ENCODE results near the gene SHANK3.

SHANK3 gene

GRCh38 chr22:50673231-50674129, 857 bp downstream of the SHANK3 start:
- POLR2A ChIA-PET = no interaction called here
- CTCF ChIA-PET = no interaction called here
- Histone ChIP-seq H3K4me3 (ENCODE audit: low read depth, low read length) (no peak overlapping the region), H3K4me1 (ENCODE audit: control insufficient read depth, insufficient read depth, low read length) (no peaks in the 10 kb centered on the region), H3K36me3 (ENCODE audit: control insufficient read depth in 2 of 2, insufficient read depth in 1 of 2, low read length in 2 of 2) (no peaks in the 10 kb centered on the region), H3K27ac (ENCODE audit: extremely low read depth, low read depth, low read length) (no peak overlapping the region), H3K9me3 (ENCODE audit: control insufficient read depth, insufficient read depth, low read depth, low read length) (no peaks in the 10 kb centered on the region)
- peak; percentile 52 for TF ChIP-seq ZNF529 (tag by site-specific recombination; IDR thresholded peaks at IDR 0.05; ENCODE audit: insufficient replicate concordance)
- TF ChIP-seq ZBTB10 (tag by site-specific recombination; IDR thresholded peaks at IDR 0.05) = peak; percentile 22; the same call in 1 of the 2 replicates
- TF ChIP-seq KLF8 (tag by site-specific recombination; IDR thresholded peaks at IDR 0.05) = peak; percentile 59; the same call in 1 of the 2 replicates
- TF ChIP-seq ZNF530 (tag by site-specific recombination; IDR thresholded peaks at IDR 0.05; ENCODE audit: low read depth) = no peak
- TF ChIP-seq PATZ1 (tag by site-specific recombination; IDR thresholded peaks at IDR 0.05) = peak; percentile 39; the same call in 1 of the 2 replicates
- peak; percentile 47; the same call in 1 of the 2 replicates for TF ChIP-seq ZNF202 (tag by site-specific recombination; IDR thresholded peaks at IDR 0.05; ENCODE audit: borderline replicate concordance)
- TF ChIP-seq EGR2 (tag by site-specific recombination; IDR thresholded peaks at IDR 0.05; ENCODE audit: low read depth) = peak; percentile 15; the same call in 1 of the 2 replicates
- TF ChIP-seq ZNF660 (tag by site-specific recombination; IDR thresholded peaks at IDR 0.05) = no peak

- POLR2A ChIA-PET = interaction anchor here (0.6 to 1.1 kb wide), 2 partner anchors 22 to 43 kb away, joined by 3 to 5 read pairs; no protein-coding TSS in a partner anchor
Measured at GRCh38 chr22:50674130-50674500, 1.5 kb downstream of the SHANK3 start.

GRCh38 chr22:50674606-50675552, 2.3 kb downstream of the SHANK3 start:
- ChIA-PET POLR2A (interaction anchor here (0.6 to 1.3 kb wide), 3 partner anchors 10 to 42 kb away, joined by 3 to 5 read pairs (median 4); no protein-coding TSS in a partner anchor), CTCF (interaction anchor here (1.2 kb wide), 1 partner anchor 23 kb away, joined by 3 read pairs; no protein-coding TSS in a partner anchor)
- H3K9me3 ChIP-seq (ENCODE audit: control insufficient read depth, insufficient read depth, low read depth, low read length) = no peaks in the 10 kb centered on the region
- H3K27ac ChIP-seq (ENCODE audit: extremely low read depth, low read depth, low read length) = no peak overlapping the region; the same call in 1 of the 2 replicates
- H3K4me1 ChIP-seq (ENCODE audit: control insufficient read depth, insufficient read depth, low read length) = no peaks in the 10 kb centered on the region
- no peaks in the 10 kb centered on the region for H3K36me3 ChIP-seq (ENCODE audit: control insufficient read depth in 2 of 2, insufficient read depth in 1 of 2, low read length in 2 of 2)
- peak overlapping the region; percentile 39 for H3K4me3 ChIP-seq (ENCODE audit: low read depth, low read length)
- TF ChIP-seq ZNF645 (tag by site-specific recombination; IDR thresholded peaks at IDR 0.05) (0 out of 2 replicates have a peak, but pooled peaks have one; percentile 86), ZIC2 (tag by site-specific recombination; IDR thresholded peaks at IDR 0.05) (peak; percentile 20; the same call in 1 of the 2 replicates), ZBTB20 (tag by site-specific recombination; IDR thresholded peaks at IDR 0.05) (peak; percentile 97), KLF16 (tag by site-specific recombination; IDR thresholded peaks at IDR 0.05) (peak; percentile 81), ZXDB (tag by site-specific recombination; IDR thresholded peaks at IDR 0.05) (peak; percentile 41; the same call in 1 of the 2 replicates), ZBTB44 (tag by site-specific recombination; IDR thresholded peaks at IDR 0.05) (no peak), ZNF600 (tag by site-specific recombination; IDR thresholded peaks at IDR 0.05) (peak; percentile 40; the same call in 1 of the 2 replicates), ZNF341 (tag by site-specific recombination; IDR thresholded peaks at IDR 0.05; ENCODE audit: low read depth) (peak; percentile 88)

More at GRCh38 chr22:50674130-50674500, 1.5 kb downstream of the SHANK3 start:
- no peak overlapping the region for H3K27ac ChIP-seq (ENCODE audit: extremely low read depth, low read depth, low read length)
- CTCF ChIA-PET = no interaction called here
- H3K4me1 ChIP-seq (ENCODE audit: control insufficient read depth, insufficient read depth, low read length) = no peaks in the 10 kb centered on the region
- H3K9me3 ChIP-seq (ENCODE audit: control insufficient read depth, insufficient read depth, low read depth, low read length) = no peaks in the 10 kb centered on the region
- no peak overlapping the region for H3K4me3 ChIP-seq (ENCODE audit: low read depth, low read length)
- TF ChIP-seq SCRT1 (tag by site-specific recombination; IDR thresholded peaks at IDR 0.05; ENCODE audit: borderline replicate concordance) (no peak), ZNF677 (tag by site-specific recombination; IDR thresholded peaks at IDR 0.05) (no peak), ZNF776 (tag by site-specific recombination; IDR thresholded peaks at IDR 0.05; ENCODE audit: borderline replicate concordance) (no peak), ZNF596 (tag by site-specific recombination; IDR thresholded peaks at IDR 0.05) (no peak), ZNF354C (tag by site-specific recombination; IDR thresholded peaks at IDR 0.05; ENCODE audit: borderline replicate concordance, low read depth) (no peak), HOXC10 (CRISPR knock-in tag; IDR thresholded peaks at IDR 0.05) (no peak), SP2 (tag by site-specific recombination; IDR thresholded peaks at IDR 0.05) (no peak)
- H3K36me3 ChIP-seq (ENCODE audit: control insufficient read depth in 2 of 2, insufficient read depth in 1 of 2, low read length in 2 of 2) = no peaks in the 10 kb centered on the region
